ENCODE measurements around the gene RCAN1. TPM values are rescaled to one million over a fixed set of nuclear protein-coding genes. Genes with fewer than 3 reads are reported as not detected.

RCAN1 gene
- total and polyA plus RNA-seq, 2 of the 13 experiments (the other 11 are each of a cell fraction or from before 2014, with no cell fraction given): 9.4 to 34.1 TPM

DNA sequence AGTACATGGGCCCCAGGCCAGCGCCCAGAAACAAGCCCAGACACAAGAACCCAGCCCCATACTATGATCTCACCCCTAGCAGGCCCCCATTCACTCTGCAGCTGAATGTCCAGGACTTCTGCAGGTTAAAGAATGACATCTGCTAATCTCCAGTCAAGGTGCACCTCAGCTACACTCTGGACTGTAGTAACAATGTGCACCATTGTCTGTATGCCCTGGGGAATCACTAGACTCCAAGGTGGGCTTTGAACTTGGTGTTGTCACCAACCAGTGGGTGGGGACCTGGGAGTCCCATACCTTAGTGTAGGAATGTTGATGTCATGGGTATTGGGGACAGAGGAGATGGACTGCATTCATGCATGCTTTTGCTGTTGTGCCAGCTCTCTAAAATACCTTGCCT is 113.2 kb downstream of the RCAN1 start (continued):
- TF ChIP-seq, protein P1, sequence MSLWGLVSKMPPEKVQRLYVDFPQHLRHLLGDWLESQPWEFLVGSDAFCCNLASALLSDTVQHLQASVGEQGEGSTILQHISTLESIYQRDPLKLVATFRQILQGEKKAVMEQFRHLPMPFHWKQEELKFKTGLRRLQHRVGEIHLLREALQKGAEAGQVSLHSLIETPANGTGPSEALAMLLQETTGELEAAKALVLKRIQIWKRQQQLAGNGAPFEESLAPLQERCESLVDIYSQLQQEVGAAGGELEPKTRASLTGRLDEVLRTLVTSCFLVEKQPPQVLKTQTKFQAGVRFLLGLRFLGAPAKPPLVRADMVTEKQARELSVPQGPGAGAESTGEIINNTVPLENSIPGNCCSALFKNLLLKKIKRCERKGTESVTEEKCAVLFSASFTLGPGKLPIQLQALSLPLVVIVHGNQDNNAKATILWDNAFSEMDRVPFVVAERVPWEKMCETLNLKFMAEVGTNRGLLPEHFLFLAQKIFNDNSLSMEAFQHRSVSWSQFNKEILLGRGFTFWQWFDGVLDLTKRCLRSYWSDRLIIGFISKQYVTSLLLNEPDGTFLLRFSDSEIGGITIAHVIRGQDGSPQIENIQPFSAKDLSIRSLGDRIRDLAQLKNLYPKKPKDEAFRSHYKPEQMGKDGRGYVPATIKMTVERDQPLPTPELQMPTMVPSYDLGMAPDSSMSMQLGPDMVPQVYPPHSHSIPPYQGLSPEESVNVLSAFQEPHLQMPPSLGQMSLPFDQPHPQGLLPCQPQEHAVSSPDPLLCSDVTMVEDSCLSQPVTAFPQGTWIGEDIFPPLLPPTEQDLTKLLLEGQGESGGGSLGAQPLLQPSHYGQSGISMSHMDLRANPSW (CRISPR knock-in tag; IDR thresholded peaks at IDR 0.05; ENCODE audit: borderline replicate concordance): no peak
- TF ChIP-seq ZNF12 (CRISPR knock-in tag; IDR thresholded peaks at IDR 0.05) (no peak), PHF20 (CRISPR knock-in tag; IDR thresholded peaks at IDR 0.05) (no peak), MED1 (CRISPR knock-in tag; IDR thresholded peaks at IDR 0.05) (no peak), TGIF2 (CRISPR knock-in tag; IDR thresholded peaks at IDR 0.05) (no peak), JUND (CRISPR knock-in tag; IDR thresholded peaks at IDR 0.05) (peak; percentile 41; the same call in 1 of the 2 replicates), DR1 (CRISPR knock-in tag; IDR thresholded peaks at IDR 0.05) (no peak), ZNF33A (CRISPR knock-in tag; IDR thresholded peaks at IDR 0.05; ENCODE audit: borderline replicate concordance) (no peak), XRCC5 (optimal IDR thresholded peaks at IDR 0.05; ENCODE audit: low read length) (no peak), HDAC6 (IDR thresholded peaks at IDR 0.05; ENCODE audit: low read depth, low read length) (no peak), ARNT (IDR thresholded peaks at IDR 0.05) (no peak), ZNF703 (CRISPR knock-in tag; IDR thresholded peaks at IDR 0.05; ENCODE audit: borderline replicate concordance) (no peak), NR1H2 (CRISPR knock-in tag; IDR thresholded peaks at IDR 0.05; ENCODE audit: borderline replicate concordance, low read depth) (no peak), KLF9 (CRISPR knock-in tag; IDR thresholded peaks at IDR 0.05; ENCODE audit: low read depth) (no peak)
- TF ChIP-seq, protein P2, sequence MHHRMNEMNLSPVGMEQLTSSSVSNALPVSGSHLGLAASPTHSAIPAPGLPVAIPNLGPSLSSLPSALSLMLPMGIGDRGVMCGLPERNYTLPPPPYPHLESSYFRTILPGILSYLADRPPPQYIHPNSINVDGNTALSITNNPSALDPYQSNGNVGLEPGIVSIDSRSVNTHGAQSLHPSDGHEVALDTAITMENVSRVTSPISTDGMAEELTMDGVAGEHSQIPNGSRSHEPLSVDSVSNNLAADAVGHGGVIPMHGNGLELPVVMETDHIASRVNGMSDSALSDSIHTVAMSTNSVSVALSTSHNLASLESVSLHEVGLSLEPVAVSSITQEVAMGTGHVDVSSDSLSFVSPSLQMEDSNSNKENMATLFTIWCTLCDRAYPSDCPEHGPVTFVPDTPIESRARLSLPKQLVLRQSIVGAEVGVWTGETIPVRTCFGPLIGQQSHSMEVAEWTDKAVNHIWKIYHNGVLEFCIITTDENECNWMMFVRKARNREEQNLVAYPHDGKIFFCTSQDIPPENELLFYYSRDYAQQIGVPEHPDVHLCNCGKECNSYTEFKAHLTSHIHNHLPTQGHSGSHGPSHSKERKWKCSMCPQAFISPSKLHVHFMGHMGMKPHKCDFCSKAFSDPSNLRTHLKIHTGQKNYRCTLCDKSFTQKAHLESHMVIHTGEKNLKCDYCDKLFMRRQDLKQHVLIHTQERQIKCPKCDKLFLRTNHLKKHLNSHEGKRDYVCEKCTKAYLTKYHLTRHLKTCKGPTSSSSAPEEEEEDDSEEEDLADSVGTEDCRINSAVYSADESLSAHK (CRISPR knock-in tag; IDR thresholded peaks at IDR 0.05; ENCODE audit: borderline replicate concordance): no peak
- TF ChIP-seq, protein P3, sequence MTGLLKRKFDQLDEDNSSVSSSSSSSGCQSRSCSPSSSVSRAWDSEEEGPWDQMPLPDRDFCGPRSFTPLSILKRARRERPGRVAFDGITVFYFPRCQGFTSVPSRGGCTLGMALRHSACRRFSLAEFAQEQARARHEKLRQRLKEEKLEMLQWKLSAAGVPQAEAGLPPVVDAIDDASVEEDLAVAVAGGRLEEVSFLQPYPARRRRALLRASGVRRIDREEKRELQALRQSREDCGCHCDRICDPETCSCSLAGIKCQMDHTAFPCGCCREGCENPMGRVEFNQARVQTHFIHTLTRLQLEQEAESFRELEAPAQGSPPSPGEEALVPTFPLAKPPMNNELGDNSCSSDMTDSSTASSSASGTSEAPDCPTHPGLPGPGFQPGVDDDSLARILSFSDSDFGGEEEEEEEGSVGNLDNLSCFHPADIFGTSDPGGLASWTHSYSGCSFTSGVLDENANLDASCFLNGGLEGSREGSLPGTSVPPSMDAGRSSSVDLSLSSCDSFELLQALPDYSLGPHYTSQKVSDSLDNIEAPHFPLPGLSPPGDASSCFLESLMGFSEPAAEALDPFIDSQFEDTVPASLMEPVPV (CRISPR knock-in tag; IDR thresholded peaks at IDR 0.05): no peak
- TF ChIP-seq, protein P4, sequence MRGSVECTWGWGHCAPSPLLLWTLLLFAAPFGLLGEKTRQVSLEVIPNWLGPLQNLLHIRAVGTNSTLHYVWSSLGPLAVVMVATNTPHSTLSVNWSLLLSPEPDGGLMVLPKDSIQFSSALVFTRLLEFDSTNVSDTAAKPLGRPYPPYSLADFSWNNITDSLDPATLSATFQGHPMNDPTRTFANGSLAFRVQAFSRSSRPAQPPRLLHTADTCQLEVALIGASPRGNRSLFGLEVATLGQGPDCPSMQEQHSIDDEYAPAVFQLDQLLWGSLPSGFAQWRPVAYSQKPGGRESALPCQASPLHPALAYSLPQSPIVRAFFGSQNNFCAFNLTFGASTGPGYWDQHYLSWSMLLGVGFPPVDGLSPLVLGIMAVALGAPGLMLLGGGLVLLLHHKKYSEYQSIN (CRISPR knock-in tag; IDR thresholded peaks at IDR 0.05; ENCODE audit: borderline replicate concordance): no peak
- TF ChIP-seq, protein P5, sequence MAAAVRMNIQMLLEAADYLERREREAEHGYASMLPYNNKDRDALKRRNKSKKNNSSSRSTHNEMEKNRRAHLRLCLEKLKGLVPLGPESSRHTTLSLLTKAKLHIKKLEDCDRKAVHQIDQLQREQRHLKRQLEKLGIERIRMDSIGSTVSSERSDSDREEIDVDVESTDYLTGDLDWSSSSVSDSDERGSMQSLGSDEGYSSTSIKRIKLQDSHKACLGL (CRISPR knock-in tag; IDR thresholded peaks at IDR 0.05): no peak

Data from HepG2 (cell line).